H1 (cell line): ENCODE results near the gene KCNA1. TPM values are rescaled to one million over a fixed set of nuclear protein-coding genes. Genes with fewer than 3 reads are reported as not detected.

Experiments used
- CBX8 ChIP-seq: fragments of 300-800, 300-1000 bp; sonication (generic); IDR thresholded peaks from 2 replicates; pipeline ENCODE4 v1.7.1; 2016; ENCODE audit warnings: low read depth, low read length, borderline replicate concordance
- EGR1 ChIP-seq: IDR thresholded peaks from 2 replicates; pipeline ENCODE4 v1.6.1; 2011; ENCODE audit warnings: low read depth, low read length, borderline replicate concordance
- NANOG ChIP-seq: IDR thresholded peaks from 2 replicates; pipeline ENCODE4 v1.6.1; 2011; ENCODE audit warnings: low read length, low read depth, mild to moderate bottlenecking, inconsistent platforms; ENCODE audit not compliant: insufficient read depth, poor library complexity, severe bottlenecking
- POLR2AphosphoS5 ChIP-seq: IDR thresholded peaks from 2 replicates; pipeline ENCODE4 v1.6.1; 2011; ENCODE audit warnings: low read depth, low read length
- polyA plus RNA-seq, 7 experiments: library from polyadenylated mRNA; depleted of rRNA in 3 of 7; stranded (reverse) in 5 of 7; unstranded in 2 of 7; fragments of >200 nt in 5 of 7; fragments of 200-250 nt in 2 of 7; gene quantifications; 1 replicate in 5 of 7; 2 replicates in 1 of 7; 4 replicates in 1 of 7; pipeline versions ENCODE4 v1.2.1 to v1.2.3, GENCODE V29; 2011 to 2013; ENCODE audit warnings: missing spikeins in 2 of 7, mixed read lengths in 2 of 7
- total RNA-seq: library from RNA; stranded (reverse); fragmentation: NEBNext Ultra II Directional; extraction: Animal tissue kit (Norgen Biotek cat#: 25700); gene quantifications from 2 replicates; pipeline ENCODE4 v1.2.1, GENCODE V29; 2021

The KCNA1 gene
- total and polyA plus RNA-seq, 2 of the 8 experiments (the other 6 are each of a cell fraction or from before 2014, with no cell fraction given) = 0.23 to 0.30 TPM

GRCh38 chr12:4960547-4960946 is 50.8 kb downstream of the KCNA1 start (continued):
- TF ChIP-seq POLR2AphosphoS5 (no peak), NANOG (no peak), CBX8 (no peak), EGR1 (no peak)
